ENCODE measurements around the gene IFT122.
"Not testable (repeated sequence)": the region's sequence is repeated elsewhere in the genome, so short reads cannot be mapped to it uniquely, and the experiment has no call there.

Gene IFT122

DNA sequence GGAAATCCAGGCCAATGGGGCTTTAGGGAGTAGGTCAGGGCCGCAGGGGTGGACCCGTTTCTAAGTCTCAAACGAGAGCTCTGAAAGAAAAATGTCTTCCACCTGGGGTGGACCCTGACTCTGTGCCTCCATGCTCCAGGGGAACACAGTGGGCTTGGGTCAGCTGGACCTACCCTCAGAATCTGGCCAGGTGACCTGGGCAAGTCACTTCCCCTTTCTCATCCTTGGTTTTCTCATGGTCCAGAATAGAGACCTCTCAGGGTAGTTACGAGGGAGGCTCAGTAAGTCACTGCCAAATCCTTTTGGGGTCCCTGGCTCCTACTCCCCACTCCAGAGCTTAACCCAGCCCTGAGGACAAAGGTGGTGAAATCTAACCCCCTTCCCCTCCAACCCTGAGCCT lies 37.4 kb upstream of the IFT122 start:
- Histone ChIP-seq H3K4me1 (ENCODE audit: control insufficient read depth, insufficient read depth, low read length, unreplicated experiment) (peaks cover 6% of the 10 kb centered on the region), H3K36me3 (ENCODE audit: insufficient read depth, low read length) (no peaks in the 10 kb centered on the region)

DNA sequence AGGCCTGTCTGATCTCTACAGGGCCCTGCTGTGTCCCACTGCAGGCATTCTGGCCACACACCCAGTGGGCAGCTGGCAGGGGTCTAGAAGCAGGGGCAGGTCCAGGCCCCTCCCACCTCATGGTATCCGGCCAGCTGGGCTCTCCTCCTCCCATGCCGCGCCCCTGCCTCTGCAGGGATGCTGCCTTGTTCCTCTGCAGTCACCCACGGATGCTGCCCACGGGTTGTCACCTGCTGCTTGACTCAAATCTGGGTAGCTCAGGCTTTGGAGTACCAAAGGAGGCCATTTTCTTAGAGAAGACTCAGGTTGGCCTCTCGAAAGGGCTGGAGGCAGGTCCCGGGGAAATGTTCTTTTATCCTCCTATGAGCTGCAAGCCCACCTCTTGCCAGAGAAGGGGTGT lies 36.6 kb upstream of the IFT122 start:
- H3K4me3 ChIP-seq (ENCODE audit: low read depth, low read length), result no peak overlapping the region
- H3K36me3 ChIP-seq (ENCODE audit: insufficient read depth, low read length), result no peaks in the 10 kb centered on the region
- peaks cover 8% of the 10 kb centered on the region for H3K79me2 ChIP-seq (ENCODE audit: control insufficient read depth, insufficient read depth, low read length, unreplicated experiment)
- H3K4me1 ChIP-seq (ENCODE audit: control insufficient read depth, insufficient read depth, low read length, unreplicated experiment), result no peaks in the 10 kb centered on the region
- no peak overlapping the region for H3K27ac ChIP-seq (ENCODE audit: low read depth, low read length)
- no peaks in the 10 kb centered on the region for H3K27me3 ChIP-seq (ENCODE audit: insufficient read depth, low read length)
- no peak overlapping the region for H2AFZ ChIP-seq (ENCODE audit: low read length, unreplicated experiment)

More for the DNA sequence above, 37.4 kb upstream of the IFT122 start:
- Histone ChIP-seq H3K4me3 (ENCODE audit: low read depth, low read length) (no peak overlapping the region), H3K27ac (ENCODE audit: low read depth, low read length) (no peak overlapping the region), H2AFZ (ENCODE audit: low read length, unreplicated experiment) (no peak overlapping the region), H3K79me2 (ENCODE audit: control insufficient read depth, insufficient read depth, low read length, unreplicated experiment) (peaks cover 17% of the 10 kb centered on the region), H3K27me3 (ENCODE audit: insufficient read depth, low read length) (no peaks in the 10 kb centered on the region)

DNA sequence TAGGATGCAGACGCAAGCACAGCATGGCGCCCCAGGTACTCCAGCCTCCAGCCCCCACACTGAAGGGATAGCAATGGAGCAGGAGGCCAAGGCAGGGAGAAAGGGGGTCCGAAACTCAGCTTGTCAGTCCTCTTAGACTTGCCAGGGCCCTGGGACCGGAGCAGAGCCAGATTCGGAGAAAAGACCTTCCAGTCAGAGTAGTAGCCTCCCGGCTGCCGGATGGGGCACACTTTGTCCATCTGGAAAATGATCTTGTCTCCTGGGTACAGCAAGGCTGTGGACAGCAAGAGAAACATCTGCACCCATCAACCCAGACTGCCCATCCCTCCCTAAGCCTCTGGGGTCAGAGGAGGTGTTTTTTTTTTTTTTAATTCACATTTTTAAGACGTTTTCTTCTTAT lies 35.9 kb upstream of the IFT122 start:
- Histone ChIP-seq H3K79me2 (ENCODE audit: control insufficient read depth, insufficient read depth, low read length, unreplicated experiment) (peaks cover 1% of the 10 kb centered on the region), H3K27ac (ENCODE audit: low read depth, low read length) (no peak overlapping the region), H3K4me1 (ENCODE audit: control insufficient read depth, insufficient read depth, low read length, unreplicated experiment) (no peaks in the 10 kb centered on the region), H3K4me3 (ENCODE audit: low read depth, low read length) (no peak overlapping the region), H2AFZ (ENCODE audit: low read length, unreplicated experiment) (no peak overlapping the region), H3K27me3 (ENCODE audit: insufficient read depth, low read length) (no peaks in the 10 kb centered on the region), H3K36me3 (ENCODE audit: insufficient read depth, low read length) (no peaks in the 10 kb centered on the region)

DNA sequence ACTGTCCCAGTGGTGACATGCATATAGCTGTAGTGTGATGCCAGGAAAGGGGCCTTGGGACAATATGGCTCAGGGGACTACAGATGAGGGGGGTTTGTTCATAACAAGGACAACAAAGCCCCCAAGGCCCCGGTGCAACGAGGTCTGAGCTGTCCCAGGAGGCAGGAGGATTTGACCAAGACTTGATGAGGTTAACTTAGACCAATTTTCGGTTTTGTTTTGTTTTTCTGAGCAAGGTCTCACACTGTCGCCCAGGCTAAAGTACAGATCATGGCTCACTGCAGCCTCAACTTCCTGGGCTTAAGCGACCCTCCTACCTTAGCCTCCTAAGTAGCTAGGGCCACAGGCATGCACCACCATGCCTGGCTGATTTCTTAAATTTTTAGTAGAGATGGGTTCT lies 35.4 kb upstream of the IFT122 start:
- H3K36me3 ChIP-seq (ENCODE audit: insufficient read depth, low read length), result no peaks in the 10 kb centered on the region
- H2AFZ ChIP-seq (ENCODE audit: low read length, unreplicated experiment), result no peak overlapping the region
- H3K79me2 ChIP-seq (ENCODE audit: control insufficient read depth, insufficient read depth, low read length, unreplicated experiment), result no peaks in the 10 kb centered on the region
- no peaks in the 10 kb centered on the region for H3K27me3 ChIP-seq (ENCODE audit: insufficient read depth, low read length)
- H3K4me3 ChIP-seq (ENCODE audit: low read depth, low read length), result no peak overlapping the region
- no peak overlapping the region for H3K27ac ChIP-seq (ENCODE audit: low read depth, low read length)
- no peaks in the 10 kb centered on the region for H3K4me1 ChIP-seq (ENCODE audit: control insufficient read depth, insufficient read depth, low read length, unreplicated experiment)

DNA sequence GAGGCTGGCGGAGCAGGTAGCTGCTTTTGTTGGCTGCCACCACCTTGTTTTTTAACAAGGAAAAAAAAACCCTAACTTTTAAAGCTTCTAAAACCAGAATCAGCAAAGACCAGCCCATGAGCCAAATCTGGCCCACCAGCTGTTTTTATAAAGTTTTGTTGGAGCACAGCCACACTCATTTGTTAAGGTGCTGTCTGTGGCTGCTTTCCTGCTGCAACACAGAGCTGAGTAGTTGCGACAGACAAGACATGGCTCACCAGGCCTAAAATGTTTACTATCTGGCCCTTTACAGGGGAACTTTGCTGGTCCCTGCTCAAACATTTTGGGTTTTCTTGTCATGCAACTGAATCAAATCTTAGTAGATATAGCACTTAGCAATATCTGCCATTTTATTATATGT lies 30.5 kb upstream of the IFT122 start:
- Histone ChIP-seq H3K27ac (ENCODE audit: low read depth, low read length) (no peak overlapping the region), H3K36me3 (ENCODE audit: insufficient read depth, low read length) (no peaks in the 10 kb centered on the region), H3K4me1 (ENCODE audit: control insufficient read depth, insufficient read depth, low read length, unreplicated experiment) (peaks cover 16% of the 10 kb centered on the region), H2AFZ (ENCODE audit: low read length, unreplicated experiment) (no peak overlapping the region), H3K27me3 (ENCODE audit: insufficient read depth, low read length) (no peaks in the 10 kb centered on the region), H3K79me2 (ENCODE audit: control insufficient read depth, insufficient read depth, low read length, unreplicated experiment) (no peaks in the 10 kb centered on the region), H3K4me3 (ENCODE audit: low read depth, low read length) (no peak overlapping the region)

DNA sequence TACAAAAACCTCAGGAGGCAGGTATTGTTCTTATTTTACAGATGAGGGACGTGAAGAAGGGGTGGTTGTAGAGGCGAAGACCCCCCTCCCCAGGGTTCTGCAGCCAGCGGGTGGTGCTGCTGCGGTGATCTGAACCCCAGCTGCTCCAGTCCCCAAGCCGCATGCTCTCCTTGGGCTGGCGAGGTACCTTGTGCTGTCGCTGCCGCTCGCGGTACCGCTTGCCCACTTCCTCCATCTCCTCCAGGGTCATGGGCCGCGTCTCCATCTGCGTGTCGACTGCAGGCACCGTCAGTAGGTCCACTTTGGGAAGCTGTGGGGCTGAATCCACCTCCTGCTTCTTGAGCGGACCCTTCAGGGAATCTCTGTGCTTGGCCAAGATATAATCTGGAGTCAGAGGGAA lies 29.1 kb upstream of the IFT122 start:
- Histone ChIP-seq H3K27me3 (ENCODE audit: insufficient read depth, low read length) (no peaks in the 10 kb centered on the region), H3K79me2 (ENCODE audit: control insufficient read depth, insufficient read depth, low read length, unreplicated experiment) (no peaks in the 10 kb centered on the region), H3K4me1 (ENCODE audit: control insufficient read depth, insufficient read depth, low read length, unreplicated experiment) (peaks cover 19% of the 10 kb centered on the region), H2AFZ (ENCODE audit: low read length, unreplicated experiment) (no peak overlapping the region), H3K4me3 (ENCODE audit: low read depth, low read length) (no peak overlapping the region), H3K27ac (ENCODE audit: low read depth, low read length) (no peak overlapping the region), H3K36me3 (ENCODE audit: insufficient read depth, low read length) (no peaks in the 10 kb centered on the region)

DNA sequence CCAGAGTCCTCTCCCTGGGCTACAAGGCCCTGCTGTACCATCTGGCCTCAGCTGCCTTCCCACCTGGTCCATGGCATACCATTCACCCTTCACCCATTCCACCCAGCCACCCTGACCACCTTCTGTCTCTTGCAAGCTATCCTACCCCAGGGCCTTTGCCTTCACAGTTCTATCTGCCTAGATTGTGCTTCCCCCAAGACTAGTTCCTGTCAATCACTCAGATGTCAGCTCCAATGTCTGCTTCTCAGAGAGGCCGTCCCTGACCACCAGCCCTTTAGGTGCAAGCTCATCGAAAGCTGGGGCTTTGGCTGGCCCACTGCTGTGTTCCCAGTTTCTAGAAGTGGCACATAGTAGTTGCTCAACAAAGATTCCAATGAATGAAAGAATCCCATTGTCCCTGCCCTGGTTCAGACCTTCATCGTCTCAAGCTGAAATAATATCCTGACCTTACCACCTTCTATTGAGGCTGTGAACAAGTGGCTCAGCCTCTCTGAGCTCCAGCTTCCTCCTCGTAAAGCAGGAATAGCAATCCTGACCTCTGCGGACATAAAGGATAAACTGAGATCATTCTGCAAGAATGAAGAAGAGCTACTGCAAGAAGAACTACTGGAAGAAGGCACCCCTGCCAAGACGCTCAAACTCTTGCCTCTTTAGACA lies 27.4 kb upstream of the IFT122 start:
- Histone ChIP-seq H3K27ac (ENCODE audit: low read depth, low read length) (peak overlapping the region; percentile 88; the same call in 1 of the 2 replicates), H3K79me2 (ENCODE audit: control insufficient read depth, insufficient read depth, low read length, unreplicated experiment) (no peaks in the 10 kb centered on the region)

DNA sequence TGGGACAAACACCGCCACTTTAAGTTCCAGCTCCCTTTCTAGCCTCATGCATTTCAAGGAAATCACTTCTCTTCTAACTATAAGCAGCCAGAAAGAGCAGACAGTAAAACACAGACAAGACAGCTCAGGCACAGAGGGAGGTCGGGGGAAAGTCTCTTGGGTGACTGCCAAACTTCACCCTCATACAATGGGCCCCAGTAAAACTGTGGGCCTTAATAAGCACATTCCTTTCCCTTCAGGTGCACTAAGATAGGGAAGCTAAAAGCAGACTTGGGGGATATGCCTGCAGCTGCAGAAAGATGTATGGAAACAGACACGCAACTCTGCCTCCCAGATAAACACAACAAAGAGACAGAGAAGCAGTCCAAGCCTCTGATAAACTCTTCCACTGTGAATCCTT lies 26.8 kb upstream of the IFT122 start:
- not testable (repeated sequence) for H3K27me3 ChIP-seq (ENCODE audit: insufficient read depth, low read length); H3K36me3 ChIP-seq (ENCODE audit: insufficient read depth, low read length); H3K79me2 ChIP-seq (ENCODE audit: control insufficient read depth, insufficient read depth, low read length, unreplicated experiment); H2AFZ ChIP-seq (ENCODE audit: low read length, unreplicated experiment); H3K4me3 ChIP-seq (ENCODE audit: low read depth, low read length)
- Histone ChIP-seq H3K4me1 (ENCODE audit: control insufficient read depth, insufficient read depth, low read length, unreplicated experiment) (peaks cover 19% of the 10 kb centered on the region), H3K27ac (ENCODE audit: low read depth, low read length) (peak overlapping the region; percentile 88)

More for the DNA sequence above, 27.4 kb upstream of the IFT122 start:
- no peak overlapping the region for H2AFZ ChIP-seq (ENCODE audit: low read length, unreplicated experiment)
- peaks cover 19% of the 10 kb centered on the region for H3K4me1 ChIP-seq (ENCODE audit: control insufficient read depth, insufficient read depth, low read length, unreplicated experiment)
- H3K4me3 ChIP-seq (ENCODE audit: low read depth, low read length), result no peak overlapping the region
- H3K27me3 ChIP-seq (ENCODE audit: insufficient read depth, low read length), result no peaks in the 10 kb centered on the region
- no peaks in the 10 kb centered on the region for H3K36me3 ChIP-seq (ENCODE audit: insufficient read depth, low read length)

DNA sequence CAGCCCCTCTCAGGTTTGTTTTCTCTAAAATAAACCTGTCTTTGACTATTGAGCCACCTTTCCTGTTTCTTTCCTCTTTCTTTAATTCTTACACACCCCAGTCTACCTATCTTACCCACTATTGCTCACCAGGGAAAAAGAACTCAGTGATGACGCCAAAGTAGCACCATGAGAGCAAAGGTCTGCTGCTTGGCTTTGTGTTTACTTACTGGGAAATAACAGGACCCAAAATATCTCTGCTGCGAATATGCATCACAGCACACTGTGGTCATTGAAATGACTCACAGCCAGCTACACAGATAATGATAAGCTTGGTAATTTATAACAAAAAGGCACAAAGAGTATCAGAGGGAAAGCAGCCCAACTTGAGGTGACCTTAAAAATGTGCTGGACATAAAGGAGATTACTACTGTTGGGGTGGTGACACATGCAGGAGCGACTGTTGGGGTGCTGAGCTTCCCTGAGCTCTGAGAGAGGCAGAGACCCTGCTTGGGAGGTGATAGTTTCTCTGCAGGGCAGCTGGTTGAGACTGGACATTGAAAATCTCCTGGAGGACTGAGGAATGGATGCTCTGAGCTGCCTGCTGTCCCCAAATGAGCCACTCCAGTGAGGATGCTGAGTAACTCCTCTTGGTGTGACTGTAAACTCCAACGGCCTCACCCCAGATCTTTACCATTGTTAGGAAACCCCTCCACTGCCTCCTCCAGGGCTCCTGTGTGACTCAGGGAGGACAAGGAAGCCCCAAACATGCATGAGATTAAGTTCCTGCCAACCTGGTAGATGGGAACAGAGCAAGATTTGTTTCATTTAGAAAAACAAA lies 26.1 kb upstream of the IFT122 start:
- no peaks in the 10 kb centered on the region for H3K27me3 ChIP-seq (ENCODE audit: insufficient read depth, low read length)
- H3K79me2 ChIP-seq (ENCODE audit: control insufficient read depth, insufficient read depth, low read length, unreplicated experiment), result no peaks in the 10 kb centered on the region
- H3K36me3 ChIP-seq (ENCODE audit: insufficient read depth, low read length), result no peaks in the 10 kb centered on the region
- no peak overlapping the region for H3K4me3 ChIP-seq (ENCODE audit: low read depth, low read length)
- peaks cover 19% of the 10 kb centered on the region for H3K4me1 ChIP-seq (ENCODE audit: control insufficient read depth, insufficient read depth, low read length, unreplicated experiment)
- peak overlapping the region; percentile 88 for H3K27ac ChIP-seq (ENCODE audit: low read depth, low read length)
- peak overlapping the region; percentile 6 for H2AFZ ChIP-seq (ENCODE audit: low read length, unreplicated experiment)

DNA sequence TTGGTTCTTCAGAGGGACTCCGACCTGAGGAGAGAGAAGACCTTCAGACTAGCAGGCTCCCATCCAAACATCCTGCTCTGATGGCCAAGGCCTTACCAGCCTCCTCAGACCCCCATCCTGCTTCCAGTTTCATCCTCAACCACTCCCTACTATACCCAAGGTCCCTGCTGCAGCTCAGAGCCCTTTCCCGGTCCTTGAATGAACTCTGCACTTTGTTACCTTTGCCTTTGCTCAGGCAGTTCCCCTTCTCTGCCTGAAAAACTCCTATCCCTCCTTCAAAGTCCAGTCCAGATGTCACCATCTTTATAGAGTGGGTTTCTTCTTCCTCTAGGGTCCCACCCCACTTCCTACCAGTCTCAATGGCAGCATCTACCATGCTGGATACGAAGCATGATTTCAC lies 24.6 kb upstream of the IFT122 start:
- peaks cover 19% of the 10 kb centered on the region for H3K4me1 ChIP-seq (ENCODE audit: control insufficient read depth, insufficient read depth, low read length, unreplicated experiment)

DNA sequence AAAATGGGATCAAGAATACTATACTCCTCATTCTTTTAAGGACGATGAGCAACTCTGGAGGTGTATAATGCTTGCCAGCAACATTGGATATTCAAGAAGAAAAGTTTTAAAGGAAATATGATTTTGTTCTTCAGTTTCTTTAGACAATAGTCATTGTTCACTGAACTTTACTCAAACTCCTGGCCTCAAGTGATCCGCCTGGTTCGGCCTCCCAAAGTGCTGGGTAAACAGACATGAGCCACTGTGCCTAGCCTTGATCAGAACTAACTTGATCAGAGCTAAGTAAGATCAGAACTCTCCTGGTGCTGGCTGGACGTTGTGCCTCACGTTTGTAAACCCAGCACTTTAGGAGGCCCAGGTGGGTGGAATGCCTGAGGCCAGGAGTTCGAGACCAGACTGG lies 24.2 kb upstream of the IFT122 start:
- H3K27me3 ChIP-seq (ENCODE audit: insufficient read depth, low read length), result no peaks in the 10 kb centered on the region
- H3K36me3 ChIP-seq (ENCODE audit: insufficient read depth, low read length), result no peaks in the 10 kb centered on the region
- H2AFZ ChIP-seq (ENCODE audit: low read length, unreplicated experiment), result no peak overlapping the region
- H3K79me2 ChIP-seq (ENCODE audit: control insufficient read depth, insufficient read depth, low read length, unreplicated experiment), result no peaks in the 10 kb centered on the region
- no peak overlapping the region for H3K27ac ChIP-seq (ENCODE audit: low read depth, low read length)
- H3K4me3 ChIP-seq (ENCODE audit: low read depth, low read length), result no peak overlapping the region
- peaks cover 19% of the 10 kb centered on the region for H3K4me1 ChIP-seq (ENCODE audit: control insufficient read depth, insufficient read depth, low read length, unreplicated experiment)

More for the DNA sequence above, 24.6 kb upstream of the IFT122 start:
- H3K79me2 ChIP-seq (ENCODE audit: control insufficient read depth, insufficient read depth, low read length, unreplicated experiment), result no peaks in the 10 kb centered on the region
- H3K27ac ChIP-seq (ENCODE audit: low read depth, low read length), result no peak overlapping the region
- no peaks in the 10 kb centered on the region for H3K27me3 ChIP-seq (ENCODE audit: insufficient read depth, low read length)
- no peak overlapping the region for H3K4me3 ChIP-seq (ENCODE audit: low read depth, low read length)
- no peak overlapping the region for H2AFZ ChIP-seq (ENCODE audit: low read length, unreplicated experiment)
- H3K36me3 ChIP-seq (ENCODE audit: insufficient read depth, low read length), result no peaks in the 10 kb centered on the region
